H1 (cell line): ENCODE measurements around the gene ONECUT3. TPM values are rescaled to one million over a fixed set of nuclear protein-coding genes. Genes with fewer than 3 reads are reported as not detected.

Source experiments
- CTCF ChIA-PET: fragments of 300-600 bp; sonication (Branson Sonifier 250); formaldehyde crosslinking; loops from one replicate; lab custom pipeline; 2021; ENCODE audit not compliant: partially characterized antibody; lab: Charles Lee
- POLR2A ChIA-PET: fragments of 300-600 bp; sonication (Branson Sonifier 250); formaldehyde crosslinking; loops from one replicate; lab custom pipeline; 2021; ENCODE audit warnings: inconsistent platforms; ENCODE audit not compliant: partially characterized antibody; lab: Charles Lee
- DNase-seq, 2 experiments: peaks; one replicate each; pipeline versions ENCODE4 v3.0.0 to v3.0.0-alpha.2; 2010 to 2022; ENCODE audit warnings: low spot score in 2 of 2, low read depth in 1 of 2, mixed read lengths in 1 of 2
- FAIRE-seq: peaks from 2 replicates; lab custom pipeline; 2011; peaks lifted over from hg19 to GRCh38; lab: Jason Lieb, UNC
- H2AFZ ChIP-seq: 2 replicates; pipeline ENCODE4 v1.8.1; 2012; ENCODE audit warnings: low read length, inconsistent platforms
- H2AK5ac ChIP-seq: 2 replicates; pipeline ENCODE4 v1.6.1; 2013; ENCODE audit warnings: low read depth, low read length
- H2BK120ac ChIP-seq: replicated peaks from 2 replicates; pipeline ENCODE3; 2013; ENCODE audit warnings: low read depth, low read length, inconsistent platforms
- H2BK12ac ChIP-seq: 2 replicates; pipeline ENCODE4 v1.6.1; 2013; ENCODE audit warnings: low read depth, low read length
- H2BK15ac ChIP-seq: 2 replicates; pipeline ENCODE4 v1.6.1; 2013; ENCODE audit warnings: low read length
- H2BK20ac ChIP-seq: 2 replicates; pipeline ENCODE4 v1.6.1; 2013; ENCODE audit warnings: low read length
- H2BK5ac ChIP-seq: 2 replicates; pipeline ENCODE4 v1.6.1; 2013; ENCODE audit warnings: low read depth, low read length
- H3K14ac ChIP-seq: 2 replicates; pipeline ENCODE4 v1.6.1; 2013; ENCODE audit warnings: inconsistent platforms; ENCODE audit not compliant: insufficient read length
- H3K18ac ChIP-seq: 2 replicates; pipeline ENCODE4 v1.6.1; 2013; ENCODE audit warnings: low read length; ENCODE audit errors: extremely low read depth
- H3K23ac ChIP-seq: 2 replicates; pipeline ENCODE4 v1.6.1; 2013; ENCODE audit warnings: inconsistent platforms; ENCODE audit not compliant: insufficient read length
- H3K23me2 ChIP-seq: 2 replicates; pipeline ENCODE4 v1.6.1; 2013; ENCODE audit warnings: low read depth, low read length
- H3K27ac ChIP-seq: 2 replicates; pipeline ENCODE4 v1.6.1; 2011; ENCODE audit warnings: low read depth, low read length, inconsistent platforms
- H3K27me3 ChIP-seq, 4 experiments: replicated peaks in 1 of 4; 1 replicate in 1 of 4; 2 replicates in 3 of 4; pipeline versions ENCODE4 v1.6.1 to v1.8.1; 2011 to 2013; ENCODE audit warnings: low read length in 3 of 4, mild to moderate bottlenecking in 3 of 4, inconsistent platforms in 2 of 4, mixed read lengths in 2 of 4, moderate library complexity in 1 of 4; ENCODE audit not compliant: control insufficient read depth in 3 of 4, insufficient read depth in 3 of 4; ENCODE audit errors: extremely low read depth in 1 of 4
- H3K36me3 ChIP-seq, 4 experiments: 2 replicates each; pipeline versions ENCODE4 v1.6.1 to v1.8.1; 2011 to 2013; ENCODE audit warnings: mild to moderate bottlenecking in 4 of 4, low read length in 3 of 4, moderate library complexity in 2 of 4, control low read depth in 1 of 4, inconsistent platforms in 1 of 4; ENCODE audit not compliant: insufficient read depth in 4 of 4, control insufficient read depth in 2 of 4
- H3K4ac ChIP-seq: replicated peaks from 2 replicates; pipeline ENCODE3; 2013; ENCODE audit warnings: low read length, low read depth, mixed read lengths, inconsistent platforms; ENCODE audit not compliant: insufficient read length
- H3K4me1 ChIP-seq, 4 experiments: replicated peaks in 1 of 4; 1 replicate in 1 of 4; 2 replicates in 3 of 4; pipeline versions ENCODE4 v1.6.1 to v1.8.1; 2011 to 2013; ENCODE audit warnings: low read length in 3 of 4, inconsistent platforms in 2 of 4, mixed read lengths in 1 of 4; ENCODE audit not compliant: insufficient read depth in 4 of 4, control insufficient read depth in 3 of 4
- H3K4me2 ChIP-seq, 2 experiments: 2 replicates each; pipeline versions ENCODE4 v1.6.1 to v1.8.1; 2011 to 2013; ENCODE audit warnings: low read depth in 2 of 2, low read length in 2 of 2, control low read depth in 1 of 2, inconsistent platforms in 1 of 2, mild to moderate bottlenecking in 1 of 2; ENCODE audit not compliant: insufficient read depth in 1 of 2
- H3K4me3 ChIP-seq, 4 experiments: fragments of 200-600, 300-600 bp in 1 of 4; sonication (generic), shearing (Covaris generic), sonication (Bioruptor Twin) in 1 of 4; 2 replicates each; pipeline versions ENCODE4 v1.5.1 to v1.8.1; 2011 to 2016; ENCODE audit warnings: low read length in 4 of 4, low read depth in 3 of 4, control low read depth in 2 of 4, inconsistent platforms in 2 of 4, mild to moderate bottlenecking in 2 of 4, mixed read lengths in 1 of 4, moderate library complexity in 1 of 4; ENCODE audit not compliant: insufficient read depth in 2 of 4; ENCODE audit errors: extremely low read depth in 1 of 4
- H3K56ac ChIP-seq: replicated peaks from 2 replicates; pipeline ENCODE3; 2013; ENCODE audit warnings: low read depth, mild to moderate bottlenecking, mixed read lengths, low read length, inconsistent platforms; ENCODE audit not compliant: insufficient read length
- H3K79me1 ChIP-seq: 2 replicates; pipeline ENCODE4 v1.6.1; 2013; ENCODE audit warnings: low read depth, low read length, control low read depth
- H3K79me2 ChIP-seq, 2 experiments: 2 replicates each; pipeline versions ENCODE4 v1.6.1 to v1.8.1; 2012 to 2013; ENCODE audit warnings: low read length in 2 of 2, mild to moderate bottlenecking in 2 of 2, inconsistent platforms in 1 of 2; ENCODE audit not compliant: insufficient read depth in 2 of 2, control insufficient read depth in 1 of 2
- H3K9ac ChIP-seq, 4 experiments: replicated peaks in 1 of 4; 1 replicate in 1 of 4; 2 replicates in 3 of 4; pipeline versions ENCODE4 v1.6.1 to v1.8.1; 2011 to 2013; ENCODE audit warnings: low read depth in 3 of 4, low read length in 3 of 4, control low read depth in 2 of 4, mild to moderate bottlenecking in 2 of 4, moderate library complexity in 2 of 4, inconsistent platforms in 1 of 4; ENCODE audit errors: extremely low read depth in 1 of 4
- H3K9me3 ChIP-seq, 2 experiments: 2 replicates each; pipeline versions ENCODE4 v1.6.1 to v1.8.1; 2012 to 2013; ENCODE audit warnings: mild to moderate bottlenecking in 2 of 2, moderate library complexity in 2 of 2, control low read depth in 1 of 2, inconsistent platforms in 1 of 2, low read depth in 1 of 2, low read length in 1 of 2, mixed read lengths in 1 of 2; ENCODE audit not compliant: insufficient read depth in 2 of 2
- H4K20me1 ChIP-seq, 2 experiments: replicated peaks in 1 of 2; 2 replicates each; pipeline versions ENCODE3 to v1.8.1; 2011 to 2013; ENCODE audit warnings: inconsistent platforms in 2 of 2, low read length in 2 of 2, mild to moderate bottlenecking in 1 of 2; ENCODE audit not compliant: insufficient read depth in 2 of 2, control insufficient read depth in 1 of 2
- H4K5ac ChIP-seq: 2 replicates; pipeline ENCODE4 v1.6.1; 2013; ENCODE audit warnings: low read length, low read depth, mixed read lengths, inconsistent platforms; ENCODE audit not compliant: insufficient read length
- H4K8ac ChIP-seq: 2 replicates; pipeline ENCODE4 v1.8.0; 2013; ENCODE audit warnings: mild to moderate bottlenecking, moderate library complexity, low read length, inconsistent platforms; ENCODE audit not compliant: insufficient read depth; ENCODE audit errors: extremely low read depth
- H4K91ac ChIP-seq: replicated peaks from 2 replicates; pipeline ENCODE3; 2013; ENCODE audit warnings: low read length, mixed read lengths, inconsistent platforms; ENCODE audit not compliant: insufficient read length
- CHD2 ChIP-seq: IDR thresholded peaks from 2 replicates; pipeline ENCODE4 v1.6.1; 2012; ENCODE audit warnings: low read length, improper control_type of control experiment
- EZH2 ChIP-seq: fragments of 200-600 bp; sonication (generic); IDR thresholded peaks from 2 replicates; pipeline ENCODE4 v1.7.1; 2012; ENCODE audit warnings: low read depth, mild to moderate bottlenecking, moderate library complexity, low read length, inconsistent platforms; ENCODE audit not compliant: severe bottlenecking
- HDAC2 ChIP-seq, 2 experiments: fragments of 300-600 bp in 1 of 2; sonication (generic) in 1 of 2; IDR thresholded peaks; 2 replicates each; pipeline ENCODE4 v1.6.1; 2011 to 2012; ENCODE audit warnings: low read depth in 2 of 2, low read length in 2 of 2, mild to moderate bottlenecking in 2 of 2, moderate library complexity in 2 of 2, borderline replicate concordance in 1 of 2, inconsistent platforms in 1 of 2
- RNF2 ChIP-seq: fragments of 200-900, 300-1000 bp; sonication (generic); IDR thresholded peaks from 2 replicates; pipeline ENCODE4 v1.7.1; 2016; ENCODE audit warnings: borderline replicate concordance, low read depth, mild to moderate bottlenecking, antibody characterized with exemption, low read length; ENCODE audit not compliant: poor library complexity, severe bottlenecking; ENCODE audit errors: missing control alignments
- SP1 ChIP-seq: IDR thresholded peaks from 2 replicates; pipeline ENCODE4 v1.6.1; 2011; ENCODE audit warnings: low read depth, low read length
- SUZ12 ChIP-seq: fragments of 200-600 bp; sonication (generic); IDR thresholded peaks from 2 replicates; pipeline ENCODE4 v1.6.1; 2012; ENCODE audit warnings: mild to moderate bottlenecking, inconsistent platforms, low read length, moderate library complexity, mixed read lengths
- ZNF274 ChIP-seq: IDR thresholded peaks from 2 replicates; pipeline ENCODE4 v1.7.0; 2012; ENCODE audit warnings: low read length, borderline replicate concordance; ENCODE audit errors: extremely low read depth
- WGBS, 2 experiments: shearing (Covaris generic) in 1 of 2; methylation state at CpG; one replicate each; pipeline versions ENCODE4 v1.1.6 to v1.1.7; 2013 to 2015; ENCODE audit warnings: low lambda C conversion rate in 2 of 2, mixed read lengths in 2 of 2, inconsistent platforms in 1 of 2, low coverage in 1 of 2, missing lambda C conversion rate in 1 of 2; ENCODE audit not compliant: insufficient replicate concordance in 2 of 2, insufficient coverage in 1 of 2, insufficient read length in 1 of 2; ENCODE audit errors: extremely low coverage in 1 of 2, missing lambda C conversion rate in 1 of 2; 5-methylcytosine and 5-hydroxymethylcytosine counted together
- polyA plus RNA-seq, 7 experiments: library from polyadenylated mRNA; depleted of rRNA in 3 of 7; stranded (reverse) in 5 of 7; unstranded in 2 of 7; fragments of >200 nt in 5 of 7; fragments of 200-250 nt in 2 of 7; gene quantifications; 1 replicate in 5 of 7; 2 replicates in 1 of 7; 4 replicates in 1 of 7; pipeline versions ENCODE4 v1.2.1 to v1.2.3, GENCODE V29; 2011 to 2013; ENCODE audit warnings: missing spikeins in 2 of 7, mixed read lengths in 2 of 7
- total RNA-seq: library from RNA; stranded (reverse); fragmentation: NEBNext Ultra II Directional; extraction: Animal tissue kit (Norgen Biotek cat#: 25700); gene quantifications from 2 replicates; pipeline ENCODE4 v1.2.1, GENCODE V29; 2021

Gene ONECUT3
- total and polyA plus RNA-seq, 2 of the 8 experiments (the other 6 are each of a cell fraction or from before 2014, with no cell fraction given): not detected

- TF ChIP-seq HDAC2 (IDR thresholded peaks at IDR 0.05; ENCODE audit: borderline replicate concordance in 1 of 2, low read depth in 2 of 2, low read length in 2 of 2) (no peak), SUZ12 (peak; percentile 85), SP1 (no peak), ZNF274 (no peak), RNF2 (peak; percentile 71), CHD2 (no peak), EZH2 (peak; percentile 81)
- Histone ChIP-seq H3K4me2 (no peak overlapping the region), H2BK20ac (no peak overlapping the region), H3K18ac (no peak overlapping the region; the same call in 1 of the 2 replicates), H2BK120ac (no peak overlapping the region), H2AK5ac (0 out of 2 replicates have a peak overlapping the region, but pooled peaks have one; percentile 53), H3K4me1 (peaks cover 0 to 20% (median 8%) of the 10 kb centered on the region in 4 experiments; a peak in 6 of 7 replicates), H3K4ac (no peak overlapping the region), H3K9me3 (peaks cover 0 to 3% of the 10 kb centered on the region in 2 experiments; a peak in 2 of 4 replicates), H3K9ac (no peak overlapping the region), H4K8ac (no peak overlapping the region), H3K36me3 (peaks cover 0 to 6% (median 0%) of the 10 kb centered on the region in 4 experiments; a peak in 1 of 8 replicates), H4K20me1 (peaks cover 5 to 34% of the 10 kb centered on the region in 2 experiments), H3K14ac (no peak overlapping the region), H3K56ac (no peak overlapping the region), H2AFZ (no peak overlapping the region), H3K23me2 (peaks cover 7% of the 10 kb centered on the region; the same call in 1 of the 2 replicates), H2BK12ac (no peak overlapping the region), H2BK5ac (no peak overlapping the region), H3K79me2 (no peaks in the 10 kb centered on the region), H3K27ac (no peak overlapping the region), H3K4me3 (no peak overlapping the region), H4K5ac (no peak overlapping the region), H3K27me3 (peaks cover 89 to 100% (median 98%) of the 10 kb centered on the region in 4 experiments), H3K23ac (no peak overlapping the region), H2BK15ac (no peak overlapping the region), H4K91ac (no peak overlapping the region), H3K79me1 (no peaks in the 10 kb centered on the region)
- ChIA-PET CTCF (interaction anchor here (0.8 to 4.9 kb wide), 10 partner anchors 9 to 93 kb away, joined by 3 to 97 read pairs (median 4); no protein-coding TSS in a partner anchor), POLR2A (interaction anchor here (1.6 to 4.4 kb wide), 2 partner anchors 16 to 38 kb away, joined by 3 to 14 read pairs; no protein-coding TSS in a partner anchor)
- DNase-seq: no peak
- 26% methylated on average over 35 of the region's 39 CpGs; no CpG with 5 or more reads in 1 of the 2 experiments for WGBS, 2 experiments
- no peak for FAIRE-seq
Observed at GRCh38 chr19:1763648-1764639, 10.6 kb downstream of the ONECUT3 start.
